Mammary epithelial cell (primary cell): ENCODE data around the gene FAXDC2.

Source experiments
- EZH2 ChIP-seq: IDR thresholded peaks from 2 replicates; pipeline ENCODE4 v1.6.1; 2012; ENCODE audit warnings: low read length, inconsistent platforms, borderline replicate concordance
- TF ChIP-seq, protein P1 (sequence below), 2 donors: IDR thresholded peaks in 1 of 2; conservative IDR thresholded peaks in 1 of 2; 2 replicates each; pipeline ENCODE4 v1.5.1; 2011 to 2012; ENCODE audit warnings: inconsistent platforms in 2 of 2, low read length in 2 of 2, mild to moderate bottlenecking in 2 of 2, control low read depth in 1 of 2, low read depth in 1 of 2; ENCODE audit not compliant: insufficient read depth in 1 of 2; ENCODE audit errors: extremely low read depth in 1 of 2

GRCh38 chr5:154866841-154867240 is 16.4 kb upstream of the FAXDC2 start:
- TF ChIP-seq, protein P1, sequence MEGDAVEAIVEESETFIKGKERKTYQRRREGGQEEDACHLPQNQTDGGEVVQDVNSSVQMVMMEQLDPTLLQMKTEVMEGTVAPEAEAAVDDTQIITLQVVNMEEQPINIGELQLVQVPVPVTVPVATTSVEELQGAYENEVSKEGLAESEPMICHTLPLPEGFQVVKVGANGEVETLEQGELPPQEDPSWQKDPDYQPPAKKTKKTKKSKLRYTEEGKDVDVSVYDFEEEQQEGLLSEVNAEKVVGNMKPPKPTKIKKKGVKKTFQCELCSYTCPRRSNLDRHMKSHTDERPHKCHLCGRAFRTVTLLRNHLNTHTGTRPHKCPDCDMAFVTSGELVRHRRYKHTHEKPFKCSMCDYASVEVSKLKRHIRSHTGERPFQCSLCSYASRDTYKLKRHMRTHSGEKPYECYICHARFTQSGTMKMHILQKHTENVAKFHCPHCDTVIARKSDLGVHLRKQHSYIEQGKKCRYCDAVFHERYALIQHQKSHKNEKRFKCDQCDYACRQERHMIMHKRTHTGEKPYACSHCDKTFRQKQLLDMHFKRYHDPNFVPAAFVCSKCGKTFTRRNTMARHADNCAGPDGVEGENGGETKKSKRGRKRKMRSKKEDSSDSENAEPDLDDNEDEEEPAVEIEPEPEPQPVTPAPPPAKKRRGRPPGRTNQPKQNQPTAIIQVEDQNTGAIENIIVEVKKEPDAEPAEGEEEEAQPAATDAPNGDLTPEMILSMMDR (conservative IDR thresholded peaks at IDR 0.05 in 1 of 2, IDR thresholded peaks at IDR 0.05 in 1 of 2; ENCODE audit: extremely low read depth in 1 of 2, insufficient read depth in 1 of 2, low read depth in 1 of 2, low read length in 2 of 2), result no peak
- no peak for TF ChIP-seq EZH2
